Thyroid gland (tissue), 4 donors: ENCODE data around the gene ARFGEF3.

Source experiments
- CTCF ChIP-seq, 6 experiments: fragments of 200-600 bp in 3 of 6; fragments of 450-650 bp in 3 of 6; sonication (generic) in 3 of 6; IDR thresholded peaks; one replicate each; pipeline ENCODE4 v1.5.1; 2016 to 2019; ENCODE audit warnings: antibody characterized with exemption in 6 of 6, mild to moderate bottlenecking in 2 of 6, inconsistent platforms in 1 of 6, moderate library complexity in 1 of 6
- POLR2A ChIP-seq, 2 donors: fragments of 450-650 bp; IDR thresholded peaks; one replicate each; pipeline ENCODE4 v1.6.1; 2017; ENCODE audit warnings: antibody characterized with exemption in 2 of 2, mild to moderate bottlenecking in 2 of 2, moderate library complexity in 1 of 2

DNA sequence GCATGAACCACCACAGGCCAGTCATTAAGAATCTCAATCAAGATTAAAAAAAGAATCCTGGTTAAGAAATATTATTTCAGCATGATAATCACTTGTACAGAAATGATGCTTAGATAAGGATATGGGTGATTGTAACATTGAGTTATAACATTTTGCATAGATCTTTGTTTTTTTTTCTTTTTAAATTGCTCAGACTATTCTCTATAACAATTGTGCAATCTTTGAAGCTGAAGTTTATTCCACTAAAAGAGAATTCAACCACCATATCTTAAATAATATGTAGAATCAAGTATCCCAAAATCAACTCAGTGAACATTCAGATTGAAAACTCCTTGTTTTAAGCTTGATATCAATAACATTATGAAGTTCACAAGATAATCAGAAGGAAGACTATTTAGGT lies 215.3 kb downstream of the ARFGEF3 start:
- TF ChIP-seq CTCF (IDR thresholded peaks at IDR 0.05): no peak
- no peak for TF ChIP-seq POLR2A (IDR thresholded peaks at IDR 0.05)
